HG02943 (cell line): ENCODE measurements around the gene NCKAP5.
A peak's percentile ranks its signal among the peaks of the same experiment; 100 is the strongest.

ENCODE experiments used
- ATAC-seq: cut with Tn5 transposase; IDR thresholded peaks from one replicate; pipeline ENCODE4 v1.9.1; 2021; ENCODE audit warnings: mild to moderate bottlenecking, low read depth, moderate library complexity; ENCODE audit not compliant: unreplicated experiment

Gene NCKAP5

DNA sequence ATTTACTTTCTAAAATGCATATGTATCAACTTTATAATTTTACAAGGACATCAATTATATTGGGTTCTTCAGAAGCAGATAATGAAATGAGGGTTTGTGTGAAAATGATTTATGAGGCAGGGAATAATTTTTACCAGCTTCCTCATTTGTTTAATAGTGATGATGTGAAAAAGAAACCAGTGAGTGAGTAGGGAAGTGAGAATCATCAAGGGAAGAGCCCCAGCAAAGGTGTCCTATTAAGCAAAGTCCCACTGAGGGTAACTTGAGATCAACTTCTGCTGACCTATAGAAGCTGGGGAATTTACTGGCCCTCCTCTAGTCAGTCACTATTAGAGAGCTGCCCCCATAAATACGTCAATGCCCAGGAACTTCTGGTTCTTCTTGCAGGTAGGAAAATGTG lies 631.5 kb downstream of the NCKAP5 start:
- no peak for ATAC-seq

DNA sequence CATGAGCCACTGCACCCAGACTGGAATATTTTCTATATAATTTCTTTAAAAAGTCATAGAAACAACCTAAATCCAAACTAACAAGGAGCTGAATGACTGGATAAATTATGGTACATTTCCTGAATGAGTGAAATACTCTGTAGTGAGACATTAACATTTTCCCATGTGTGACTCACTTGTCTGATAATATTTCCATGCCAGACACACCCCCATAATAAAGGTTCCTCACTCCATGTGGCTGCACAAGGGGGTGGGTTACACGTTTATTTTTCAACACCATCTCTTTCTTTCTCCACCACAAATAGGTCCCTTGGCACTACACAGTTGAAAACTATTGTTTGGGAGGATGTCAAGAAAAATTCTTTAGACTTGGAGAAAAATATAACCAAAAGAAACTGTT lies 632.0 kb downstream of the NCKAP5 start:
- no peak for ATAC-seq

DNA sequence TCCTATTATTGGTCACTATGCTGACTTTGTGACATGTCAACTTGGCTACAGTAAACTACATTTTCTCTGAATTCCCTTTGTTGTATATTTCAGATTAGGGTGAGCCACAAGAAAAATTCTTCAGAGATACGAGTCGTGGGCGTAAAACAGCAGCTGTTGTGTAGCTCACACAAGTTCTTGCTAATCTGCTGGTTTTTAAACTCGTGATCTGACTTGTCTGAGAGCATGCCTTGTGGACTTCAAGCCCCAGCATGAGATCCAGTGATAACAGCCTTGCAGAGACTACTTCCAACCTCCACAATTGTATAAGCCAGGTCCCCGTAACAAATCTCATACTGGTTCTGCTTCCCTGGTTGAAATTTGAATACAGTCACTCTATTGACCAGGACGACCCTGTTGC lies 638.5 kb downstream of the NCKAP5 start:
- ATAC-seq: no peak

DNA sequence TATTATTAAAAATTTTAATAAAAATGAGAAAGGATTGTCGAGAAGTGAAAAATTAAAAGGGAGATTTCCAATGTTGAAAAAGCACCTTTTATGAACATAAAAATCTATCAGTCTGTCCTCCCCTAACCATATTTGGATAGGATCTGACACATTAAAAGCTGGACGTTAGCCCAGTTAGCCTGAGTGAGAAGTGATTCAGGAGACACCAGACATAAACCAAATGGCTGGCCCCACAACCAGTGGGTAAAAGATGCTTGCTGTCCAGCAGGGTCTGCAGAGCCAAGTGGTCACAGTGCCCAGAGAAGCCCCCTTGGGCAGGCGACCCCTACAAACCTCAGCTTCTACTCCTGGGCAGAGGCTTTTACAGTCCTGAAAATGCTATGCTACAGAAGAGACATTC lies 644.5 kb downstream of the NCKAP5 start:
- ATAC-seq: no peak

DNA sequence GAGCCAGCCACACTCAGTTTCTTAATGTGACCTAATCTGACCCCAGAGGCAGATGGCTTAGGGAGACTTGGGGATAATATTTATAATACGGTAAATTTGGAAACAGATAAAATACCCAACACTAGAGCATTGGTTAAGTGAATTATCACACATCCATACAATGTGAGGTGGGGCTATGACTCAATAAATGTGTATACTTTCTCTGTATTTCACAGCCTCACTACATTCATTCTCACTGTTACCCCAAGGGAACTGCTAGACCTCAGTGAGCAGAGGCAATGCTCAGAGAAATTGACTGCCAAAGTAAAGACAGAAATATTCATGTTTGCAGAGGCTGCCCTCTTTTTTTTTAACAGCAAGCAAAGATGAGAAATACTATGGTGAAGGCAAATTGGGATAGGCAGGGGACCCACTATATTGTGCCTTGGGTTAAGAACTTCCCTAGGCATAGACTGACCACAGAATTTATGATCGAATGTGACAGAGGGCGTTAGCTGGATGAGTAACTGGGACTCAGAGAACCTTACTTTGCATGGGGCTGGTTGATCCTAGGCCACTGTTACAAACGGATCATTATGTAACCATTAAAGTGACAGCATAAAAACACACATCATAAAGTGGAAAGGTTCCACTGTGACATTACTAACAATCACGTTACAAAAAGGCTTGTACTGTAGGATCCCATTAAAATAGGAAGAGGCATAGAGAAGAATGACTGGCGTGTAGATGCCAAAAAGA lies 652.3 kb downstream of the NCKAP5 start:
- peak; percentile 53 for ATAC-seq

DNA sequence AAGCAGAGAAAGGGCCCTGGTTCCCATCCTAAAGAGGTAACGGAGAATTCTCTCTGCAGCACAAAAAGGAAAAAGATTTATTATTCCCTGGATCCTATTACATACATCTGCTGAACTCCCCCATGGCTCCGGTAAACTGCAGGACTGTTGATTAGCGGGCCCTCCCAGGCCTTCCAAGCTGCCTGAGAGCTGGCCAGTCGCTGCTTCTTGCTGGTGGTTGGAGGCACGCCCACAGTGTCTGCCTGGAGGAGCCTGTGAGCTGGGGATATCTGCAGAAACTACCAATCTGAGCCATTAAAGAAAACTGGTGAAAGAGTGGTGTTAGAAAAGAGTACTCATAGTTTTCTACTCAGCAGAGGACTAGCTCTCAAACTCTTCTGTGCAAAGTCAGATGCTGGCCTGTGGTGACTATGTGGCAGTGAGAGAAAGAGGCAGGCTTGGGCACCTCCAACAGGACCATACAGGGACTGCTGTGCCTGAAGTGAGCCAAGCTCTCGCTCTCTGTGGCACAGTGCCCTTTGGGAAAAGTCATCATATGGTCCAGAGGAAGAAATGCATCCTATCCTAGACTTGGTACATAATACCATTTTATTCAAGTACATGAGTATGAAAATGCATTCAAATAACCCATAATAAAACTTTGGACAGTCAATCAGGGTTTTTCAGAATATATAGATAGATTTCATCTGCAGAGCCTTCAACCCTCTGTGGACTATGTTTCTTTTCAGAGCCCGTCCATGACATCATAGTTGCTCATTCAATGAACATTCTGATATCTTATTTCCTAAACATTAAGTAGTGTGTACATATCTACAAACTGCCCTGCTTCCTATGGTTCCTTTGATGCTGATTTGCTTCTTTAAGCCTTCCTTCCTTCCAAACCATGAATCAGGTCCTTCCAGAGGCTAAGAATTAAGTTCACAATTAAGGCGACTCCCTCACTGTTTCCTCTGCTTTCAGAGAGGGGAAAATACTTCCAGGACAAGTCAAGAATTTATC lies 656.2 kb downstream of the NCKAP5 start:
- no peak for ATAC-seq

DNA sequence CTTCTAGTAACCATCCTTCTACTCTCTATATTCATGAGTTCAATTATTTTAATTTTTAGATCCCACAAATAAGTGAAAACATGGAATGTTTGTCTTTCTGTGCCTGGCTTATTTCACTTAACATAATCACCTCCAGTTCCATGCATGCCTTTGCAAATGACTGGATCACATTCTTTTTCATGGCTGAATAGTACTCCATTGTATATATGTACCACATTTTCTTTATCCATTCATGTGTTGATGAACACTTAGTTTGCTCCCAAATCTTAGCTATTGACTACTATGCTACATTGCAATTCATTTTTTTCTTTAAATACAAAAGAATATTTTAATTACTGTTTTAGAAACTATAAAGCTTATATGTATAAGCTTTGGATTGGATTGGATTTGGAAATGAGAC lies 657.8 kb downstream of the NCKAP5 start:
- ATAC-seq: no peak

DNA sequence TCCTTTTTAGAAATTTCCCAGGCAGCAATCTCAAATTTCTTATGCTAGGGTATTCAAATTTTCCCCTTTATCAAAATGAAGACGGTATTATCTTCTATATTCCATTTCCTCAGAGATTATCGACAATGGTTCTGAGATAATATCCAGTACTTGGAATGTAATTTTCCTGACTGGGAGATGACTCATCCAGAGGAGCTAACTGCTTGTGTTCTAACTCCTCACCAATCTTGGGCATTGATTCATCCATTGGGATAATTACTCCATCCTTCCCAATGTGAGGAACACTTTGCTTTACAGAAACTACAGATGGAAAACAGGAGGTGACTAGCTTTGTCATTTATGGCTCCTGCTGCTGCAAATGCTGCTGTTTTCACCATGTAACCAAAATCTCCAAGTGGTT lies 658.8 kb downstream of the NCKAP5 start:
- no peak for ATAC-seq

DNA sequence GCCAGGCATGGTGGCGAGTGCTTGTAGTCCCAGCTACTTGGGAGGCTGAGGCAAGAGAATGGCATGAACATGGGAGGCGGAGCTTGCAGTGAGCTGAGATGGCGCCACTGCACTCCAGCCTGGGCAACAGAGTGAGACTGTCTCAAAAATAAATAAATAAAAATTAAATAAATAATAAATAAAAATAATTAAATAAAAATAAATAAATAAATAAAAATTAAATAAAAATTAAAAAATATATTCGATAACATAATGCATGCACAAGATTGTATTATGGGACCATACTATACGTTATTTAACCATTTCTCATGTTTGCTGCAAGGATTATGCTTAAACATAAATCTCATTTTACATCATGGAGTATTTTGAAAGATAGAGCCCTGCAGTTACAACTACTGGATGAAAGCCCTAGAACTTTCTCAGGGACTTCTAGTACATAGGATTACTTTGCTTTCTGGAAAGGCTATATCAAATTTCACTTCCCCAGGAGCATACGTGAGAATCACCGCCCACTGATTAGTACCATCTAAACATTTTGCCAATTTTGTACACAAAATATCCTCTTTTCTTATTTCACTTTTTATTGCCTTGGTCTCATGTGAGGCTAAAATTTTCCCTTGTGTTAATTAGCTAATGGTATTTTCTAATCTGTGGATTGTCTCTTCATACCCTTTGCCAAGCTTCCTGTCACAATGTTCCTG lies 664.0 kb downstream of the NCKAP5 start:
- ATAC-seq: no peak

DNA sequence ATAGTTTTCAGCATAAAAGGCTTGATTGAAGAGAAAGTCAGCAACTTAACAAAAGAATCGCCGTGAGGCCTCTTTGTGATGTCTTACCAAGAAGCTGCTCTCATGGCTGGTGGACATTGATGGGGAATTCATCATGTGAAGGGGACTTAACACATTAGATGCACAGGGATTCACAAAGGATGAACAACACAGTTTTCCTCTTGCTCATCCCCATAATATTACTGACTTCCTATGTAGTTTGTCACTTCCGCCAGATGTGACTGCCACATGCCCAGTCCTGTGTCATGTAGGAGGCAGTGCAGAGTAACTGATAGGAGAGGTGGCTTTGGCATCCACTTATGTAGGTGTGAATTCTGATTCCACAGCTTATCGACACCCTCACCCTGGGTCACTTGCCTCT lies 665.6 kb downstream of the NCKAP5 start:
- ATAC-seq: no peak

DNA sequence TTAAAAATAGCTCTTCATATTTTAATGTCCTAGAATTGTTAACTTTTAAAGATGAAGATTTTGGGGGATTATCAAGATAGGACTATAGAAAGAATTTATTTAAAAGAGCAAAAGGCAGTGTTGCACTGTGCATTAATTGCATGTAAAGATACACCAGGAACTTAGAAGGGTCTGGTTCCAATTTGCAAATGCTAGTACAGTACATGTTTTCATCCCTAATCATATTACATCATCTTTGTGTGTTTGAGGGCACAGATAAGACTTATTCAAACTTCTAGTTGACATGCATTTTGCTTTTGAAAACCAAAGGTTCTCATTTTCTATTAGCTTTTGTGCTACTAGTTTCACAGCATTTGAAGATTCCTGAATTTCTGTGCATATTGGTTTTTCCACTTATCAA lies 666.6 kb downstream of the NCKAP5 start:
- no peak for ATAC-seq

DNA sequence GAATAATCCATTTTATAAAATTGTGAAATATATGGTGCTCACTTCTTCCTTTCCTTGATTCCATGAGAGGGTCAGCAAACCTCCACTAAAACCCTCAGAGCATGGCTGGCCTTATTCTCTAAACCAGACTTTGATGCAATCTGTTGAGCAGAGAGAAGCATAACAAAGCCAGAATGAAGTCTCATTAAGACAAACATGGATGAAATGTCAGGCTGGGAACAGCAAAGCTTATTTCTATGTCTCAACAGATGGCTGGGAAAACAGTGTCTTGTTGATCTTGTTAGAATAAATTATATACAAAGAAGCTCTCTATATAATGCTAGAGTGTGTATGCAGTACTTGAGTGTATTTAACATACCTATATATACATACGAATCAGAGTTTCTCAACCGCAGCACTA lies 671.2 kb downstream of the NCKAP5 start:
- ATAC-seq: no peak

DNA sequence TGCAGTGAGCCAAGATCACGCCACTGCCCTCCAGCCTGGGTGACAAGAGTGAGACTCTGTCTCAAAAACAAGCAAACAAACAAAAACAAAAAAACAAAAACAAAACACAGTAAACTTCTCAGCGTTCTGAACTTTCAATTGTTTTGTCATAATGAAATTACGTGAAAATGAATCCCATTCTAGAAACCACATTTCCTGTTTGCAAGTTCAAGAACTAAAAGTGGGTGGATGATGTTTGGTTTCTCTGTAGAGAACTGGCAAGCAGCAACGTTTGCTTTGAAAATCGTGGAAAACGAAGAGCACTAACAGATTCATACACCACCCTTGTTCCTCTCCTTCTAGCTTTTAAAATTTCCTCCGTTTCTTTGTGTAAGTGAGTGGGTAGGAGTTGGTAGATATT lies 672.2 kb downstream of the NCKAP5 start:
- no peak for ATAC-seq

DNA sequence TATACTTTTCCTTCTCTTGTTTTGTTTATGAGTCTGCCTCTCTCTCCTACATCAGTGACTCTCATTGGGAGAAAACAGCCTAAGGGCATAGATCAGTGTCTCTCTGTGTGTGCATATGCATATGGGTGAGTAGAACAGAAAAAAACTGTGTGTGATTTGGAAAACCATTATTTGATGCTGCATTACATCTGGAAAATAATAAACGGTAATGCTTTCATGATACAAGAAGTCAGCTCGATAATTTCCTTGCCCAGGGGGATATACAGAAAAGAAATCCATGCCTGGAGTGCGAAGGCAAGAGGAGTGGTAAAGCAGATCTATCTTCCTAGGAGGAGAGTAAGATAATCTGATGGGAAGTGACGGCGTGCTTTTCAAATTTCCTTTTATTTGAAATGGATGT lies 676.8 kb downstream of the NCKAP5 start:
- ATAC-seq: no peak

DNA sequence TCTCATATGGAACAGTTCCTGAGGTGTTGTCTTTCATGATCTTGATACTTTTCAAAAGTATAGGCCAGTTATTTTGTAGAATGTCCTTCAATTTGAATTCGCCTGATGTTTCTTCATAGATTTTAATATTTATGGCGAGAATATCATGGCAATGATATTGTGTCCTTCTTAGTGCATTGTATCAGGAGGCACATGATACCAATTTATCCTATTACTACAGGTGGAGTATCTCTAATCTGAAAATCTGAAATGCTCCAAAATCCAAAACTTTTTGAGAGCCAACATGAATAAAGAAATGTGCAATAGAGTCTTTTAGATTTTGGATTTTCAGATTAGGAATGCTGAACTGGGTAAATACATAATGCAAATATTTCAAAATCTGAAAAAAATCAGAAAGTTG lies 681.7 kb downstream of the NCKAP5 start:
- ATAC-seq: no peak

DNA sequence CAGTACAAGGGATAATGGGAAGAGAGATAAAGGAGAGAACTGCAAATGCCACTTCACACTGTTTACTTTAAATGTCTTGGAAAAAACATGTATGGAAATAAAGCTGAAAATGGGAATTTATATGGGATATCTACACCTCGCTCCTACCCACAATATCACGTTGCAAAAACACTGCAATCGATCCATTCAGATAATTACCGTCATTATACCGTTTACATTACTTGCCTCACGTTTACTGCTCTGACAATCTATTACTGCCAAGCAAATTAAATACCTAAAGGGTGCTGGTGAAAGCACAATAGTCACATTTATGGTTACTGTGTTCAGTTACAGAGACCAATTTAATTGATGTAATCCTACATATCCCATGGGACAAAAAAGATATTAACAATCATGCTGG lies 683.6 kb downstream of the NCKAP5 start:
- ATAC-seq: no peak

DNA sequence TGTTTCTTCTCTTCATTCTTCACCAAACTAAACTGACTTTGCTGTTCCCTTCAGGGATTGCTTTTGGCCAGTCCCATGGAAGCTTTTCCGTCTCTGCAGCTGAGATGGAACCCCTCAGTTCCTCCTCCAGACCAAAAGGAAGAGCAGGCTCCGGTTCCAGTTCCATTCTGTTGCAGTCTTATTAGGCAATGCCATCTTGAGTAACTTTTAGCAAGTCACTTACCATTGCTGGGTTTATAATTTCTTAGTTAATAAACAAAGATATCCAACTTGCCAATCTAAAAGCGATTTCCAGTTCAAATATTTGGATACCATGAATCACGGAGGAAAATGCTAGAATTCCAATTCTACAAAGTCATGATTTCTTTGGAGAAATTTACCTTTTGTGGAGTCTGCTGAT lies 684.0 kb downstream of the NCKAP5 start:
- no peak for ATAC-seq

DNA sequence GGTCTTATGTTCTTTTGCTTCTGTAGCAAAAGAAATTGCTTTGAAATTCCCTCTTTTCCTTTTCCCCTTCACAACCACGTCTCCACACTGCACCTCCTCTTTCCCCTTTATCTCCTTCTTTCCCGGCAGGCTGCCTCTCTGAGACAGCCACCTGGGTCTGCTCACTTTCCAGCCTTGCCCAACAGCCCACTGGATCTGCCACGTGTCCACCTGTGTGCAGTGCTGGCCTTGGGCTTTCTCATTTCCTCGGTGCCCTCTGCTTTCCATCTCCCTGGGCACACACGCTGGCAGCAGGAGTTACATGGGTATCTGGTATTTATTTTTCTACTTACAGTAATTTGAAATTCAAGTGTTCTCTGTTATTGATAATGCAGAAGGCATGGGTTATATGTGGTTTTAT lies 684.8 kb downstream of the NCKAP5 start:
- ATAC-seq: no peak

DNA sequence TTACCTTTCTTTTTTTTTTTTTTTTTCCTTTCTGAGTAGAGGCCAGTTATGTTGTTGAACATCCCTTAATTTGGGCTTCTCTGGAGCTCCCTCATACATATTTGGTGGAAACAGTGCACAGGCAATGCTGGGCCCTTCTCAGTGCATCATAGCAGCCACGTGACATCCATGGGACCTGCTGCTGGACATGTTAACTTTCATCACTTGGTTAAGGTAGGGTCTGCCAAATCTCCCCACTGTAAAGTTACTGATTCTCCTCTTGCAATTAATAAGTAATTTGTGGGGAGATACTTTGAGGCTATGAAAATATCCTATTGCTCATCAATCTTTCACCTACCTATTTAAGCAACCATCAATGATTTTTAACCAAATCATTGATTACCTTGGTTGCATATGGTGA lies 686.7 kb downstream of the NCKAP5 start:
- ATAC-seq: no peak

DNA sequence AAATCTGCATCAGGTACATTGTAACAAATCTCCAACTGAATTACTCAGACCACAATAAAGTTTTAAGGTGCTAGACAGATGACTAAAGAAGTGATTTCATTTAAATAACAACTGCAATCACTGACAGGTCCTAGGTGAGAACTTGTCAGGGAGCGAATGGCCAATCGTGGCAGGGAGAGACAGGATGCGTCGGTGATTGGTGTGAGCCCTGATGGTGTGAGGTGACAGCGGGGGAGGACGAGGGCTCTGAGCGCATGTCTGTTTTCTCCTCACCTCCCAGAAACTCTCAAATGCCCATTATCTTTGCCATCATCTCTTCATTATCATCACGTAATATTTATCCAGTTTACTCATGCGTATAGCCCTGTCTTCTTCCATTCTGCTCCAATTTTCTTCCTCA lies 690.3 kb downstream of the NCKAP5 start:
- ATAC-seq: no peak

DNA sequence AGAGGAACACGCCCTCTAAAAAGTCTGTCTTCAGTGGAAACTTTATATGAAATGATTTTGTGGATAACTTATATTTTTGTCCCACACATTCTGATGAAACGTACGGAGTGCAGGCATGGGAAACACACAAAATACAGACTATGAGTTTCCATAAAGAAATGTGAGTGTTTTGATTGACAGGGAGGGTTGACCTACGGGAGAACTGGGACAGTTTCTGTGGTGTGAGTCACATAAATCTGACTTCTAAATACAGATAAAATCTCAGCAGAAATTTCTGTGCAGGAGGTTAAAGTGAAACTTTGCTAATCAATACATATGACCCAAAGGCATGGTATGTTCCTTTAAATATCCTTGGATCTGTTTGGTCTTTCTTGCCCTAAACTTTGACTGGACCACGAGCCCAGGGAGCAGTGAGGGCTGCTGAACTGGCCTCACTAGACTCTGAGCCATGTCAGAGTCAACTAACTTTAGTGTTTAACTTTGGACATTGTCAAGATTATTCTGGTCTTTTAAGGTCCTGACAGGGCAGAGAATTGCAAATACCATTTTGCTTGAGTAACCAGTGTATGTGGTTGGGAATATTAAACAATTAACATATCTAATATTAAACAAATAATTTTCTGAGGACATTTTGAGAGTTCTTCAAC lies 691.4 kb downstream of the NCKAP5 start:
- ATAC-seq: no peak
